Ovary (tissue), 9 donors: ENCODE measurements around the gene TMPRSS7. TPM values are rescaled to one million over a fixed set of nuclear protein-coding genes. Genes with fewer than 3 reads are reported as not detected.

ENCODE experiments used
- DNase-seq, 5 donors: peaks; one replicate each; pipeline ENCODE4 v3.0.0-alpha.2; 2019 to 2020
- H3K27ac ChIP-seq, 2 donors: fragments of 200-600 bp; one replicate each; pipeline versions ENCODE4 v1.5.1 to v1.8.0; 2019 to 2022
- H3K27me3 ChIP-seq: fragments of 200-600 bp; one replicate; pipeline ENCODE4 v1.8.0; 2022
- H3K36me3 ChIP-seq: fragments of 200-600 bp; sonication (generic); one replicate; pipeline ENCODE4 v1.5.1; 2019
- H3K4me1 ChIP-seq: one replicate; pipeline ENCODE4 v1.8.1; 2013; ENCODE audit warnings: mild to moderate bottlenecking, moderate library complexity; ENCODE audit not compliant: insufficient read depth
- H3K4me3 ChIP-seq: fragments of 200-600 bp; sonication (generic); one replicate; pipeline ENCODE4 v1.5.1; 2017
- H3K9me3 ChIP-seq, 2 donors: fragments of 200-600 bp in 1 of 2; sonication (generic) in 1 of 2; one replicate each; pipeline versions ENCODE4 v1.5.1 to v1.8.1; 2013 to 2019; ENCODE audit warnings: mild to moderate bottlenecking in 1 of 2, moderate library complexity in 1 of 2
- EP300 ChIP-seq: sonication (generic); formaldehyde crosslinking; IDR thresholded peaks from one replicate; pipeline ENCODE4 v1.6.1; 2017; ENCODE audit warnings: antibody characterized with exemption
- POLR2A ChIP-seq: fragments of 450-650 bp; IDR thresholded peaks from one replicate; pipeline ENCODE4 v1.6.1; 2017; ENCODE audit warnings: antibody characterized with exemption, mild to moderate bottlenecking, moderate library complexity
- WGBS, 3 donors: extraction: QIAGEN DNeasy Blood & Tissue Kit in 1 of 3; methylation state at CpG; one replicate each; pipeline versions ENCODE4 v1.1.5 to v1.1.7; 2013 to 2017; 5-methylcytosine and 5-hydroxymethylcytosine counted together
- intact Hi-C, 4 donors: fragments of 100-400 bp; cut with DNase I; formaldehyde crosslinking; loops; one replicate each; pipeline versions ENCODE4 v1.11.0 to v1.15.1; 2022 to 2023
- polyA plus RNA-seq, 2 donors: library from polyadenylated mRNA; stranded (reverse); fragments of 200-250 nt in 1 of 2; fragments of 350-450 nt in 1 of 2; fragmentation: Illumina TruSeq in 1 of 2; extraction: RNeasy Lipid Tissue Mini Kit (QIAGEN cat#74804) in 1 of 2; gene quantifications; one replicate each; pipeline ENCODE4 v1.2.3, GENCODE V29; 2013 to 2014
- total RNA-seq, 7 donors: library from RNA; depleted of rRNA in 2 of 7; stranded (reverse); fragments of >200 nt in 2 of 7; fragmentation: NEBNext Ultra II Directional in 3 of 7; extraction: Animal tissue kit (Norgen Biotek cat#: 25700) in 3 of 7; gene quantifications; one replicate each; pipeline versions ENCODE4 v1.1.0 to v1.2.4, GENCODE V29; 2016 to 2023
- TF ChIP-seq, protein P1 (sequence below), 3 donors: fragments of 450-650 bp in 2 of 3; fragments of 200-600 bp in 1 of 3; IDR thresholded peaks; one replicate each; pipeline versions ENCODE4 v1.5.1 to v1.8.0; 2016 to 2022; ENCODE audit warnings: antibody characterized with exemption in 3 of 3, mild to moderate bottlenecking in 1 of 3
- donor health status: DM: no; HTN: no; CAD: no; lungs with moderate emphysema.
- donor health status: DM: no; HTN: no; CAD: no.
- donor health status: Bipolar disorder and iron deficiency.
- donor health status: DM: yes; HTN: yes; CAD: no.
- donor health status: DM: no; HTN: no; CAD: no.
- donor health status: DM: yes; HTN: yes; CAD: no.

Gene TMPRSS7
- total and polyA plus RNA-seq, 9 donors = 0.34 TPM; not detected in 8

DNA sequence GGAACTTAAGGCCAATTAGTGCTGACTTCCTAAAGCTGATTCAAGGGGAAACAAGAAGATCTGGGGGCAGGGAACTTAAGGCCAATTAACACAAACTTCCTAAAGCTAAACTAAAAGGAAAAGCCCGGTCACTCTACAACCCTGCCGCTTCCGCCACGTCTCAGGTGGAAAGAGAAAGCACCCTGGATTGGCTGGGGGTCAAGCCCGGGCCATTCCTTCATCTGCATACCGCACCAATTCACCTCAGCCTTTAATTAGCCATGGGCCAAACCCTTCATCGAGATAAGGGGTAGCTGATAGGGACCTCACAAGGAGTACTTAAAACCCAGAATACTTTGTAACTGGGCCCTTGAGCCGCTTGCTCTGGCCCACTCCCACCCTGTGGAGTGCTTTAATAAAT lies 14.4 kb downstream of the TMPRSS7 start:
- Histone ChIP-seq H3K27me3 (no peaks in the 10 kb centered on the region), H3K4me3 (no peak overlapping the region), H3K36me3 (no peaks in the 10 kb centered on the region), H3K9me3 (no peaks in the 10 kb centered on the region), H3K27ac (no peak overlapping the region), H3K4me1 (no peaks in the 10 kb centered on the region)
- intact Hi-C loops = no loop called here
- TF ChIP-seq, protein P1, sequence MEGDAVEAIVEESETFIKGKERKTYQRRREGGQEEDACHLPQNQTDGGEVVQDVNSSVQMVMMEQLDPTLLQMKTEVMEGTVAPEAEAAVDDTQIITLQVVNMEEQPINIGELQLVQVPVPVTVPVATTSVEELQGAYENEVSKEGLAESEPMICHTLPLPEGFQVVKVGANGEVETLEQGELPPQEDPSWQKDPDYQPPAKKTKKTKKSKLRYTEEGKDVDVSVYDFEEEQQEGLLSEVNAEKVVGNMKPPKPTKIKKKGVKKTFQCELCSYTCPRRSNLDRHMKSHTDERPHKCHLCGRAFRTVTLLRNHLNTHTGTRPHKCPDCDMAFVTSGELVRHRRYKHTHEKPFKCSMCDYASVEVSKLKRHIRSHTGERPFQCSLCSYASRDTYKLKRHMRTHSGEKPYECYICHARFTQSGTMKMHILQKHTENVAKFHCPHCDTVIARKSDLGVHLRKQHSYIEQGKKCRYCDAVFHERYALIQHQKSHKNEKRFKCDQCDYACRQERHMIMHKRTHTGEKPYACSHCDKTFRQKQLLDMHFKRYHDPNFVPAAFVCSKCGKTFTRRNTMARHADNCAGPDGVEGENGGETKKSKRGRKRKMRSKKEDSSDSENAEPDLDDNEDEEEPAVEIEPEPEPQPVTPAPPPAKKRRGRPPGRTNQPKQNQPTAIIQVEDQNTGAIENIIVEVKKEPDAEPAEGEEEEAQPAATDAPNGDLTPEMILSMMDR (IDR thresholded peaks at IDR 0.05) = no peak
- TF ChIP-seq POLR2A (no peak), EP300 (no peak)
- WGBS, 3 donors = 71 to 74% (median 73%) methylated on average over 8 of the region's 8 CpGs
- DNase-seq = no peak

DNA sequence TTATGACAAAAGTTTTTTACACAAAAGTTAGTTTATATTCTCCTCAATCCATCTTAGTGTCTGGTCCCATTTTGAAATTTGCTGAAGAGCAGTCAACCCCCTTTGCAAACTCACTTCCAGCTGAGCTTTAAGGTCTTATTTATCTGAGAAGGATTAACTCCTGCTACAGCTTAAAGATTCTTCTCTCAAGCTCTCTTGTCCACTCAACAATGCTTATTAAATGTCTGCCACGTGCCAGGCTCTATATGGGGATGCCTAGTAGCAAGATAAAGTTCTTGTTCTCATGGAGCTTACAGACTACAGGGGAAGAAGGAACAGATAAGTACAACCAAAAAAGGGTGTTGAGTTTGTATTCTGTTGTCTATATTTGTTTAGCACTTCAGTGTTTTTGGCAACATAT lies 18.7 kb downstream of the TMPRSS7 start:
- no peaks in the 10 kb centered on the region for H3K9me3 ChIP-seq
- no peak for DNase-seq
- H3K4me1 ChIP-seq = no peaks in the 10 kb centered on the region
- no peak overlapping the region for H3K27ac ChIP-seq
- H3K36me3 ChIP-seq = no peaks in the 10 kb centered on the region
- no peak overlapping the region for H3K4me3 ChIP-seq
- no peak for TF ChIP-seq POLR2A
- no peak for TF ChIP-seq EP300
- TF ChIP-seq, protein P1 (IDR thresholded peaks at IDR 0.05) = no peak
- intact Hi-C loops = no loop called here
- 48 to 61% (median 60%) methylated on average over 1 of the region's 1 CpG for WGBS, 3 donors
- H3K27me3 ChIP-seq = no peaks in the 10 kb centered on the region

DNA sequence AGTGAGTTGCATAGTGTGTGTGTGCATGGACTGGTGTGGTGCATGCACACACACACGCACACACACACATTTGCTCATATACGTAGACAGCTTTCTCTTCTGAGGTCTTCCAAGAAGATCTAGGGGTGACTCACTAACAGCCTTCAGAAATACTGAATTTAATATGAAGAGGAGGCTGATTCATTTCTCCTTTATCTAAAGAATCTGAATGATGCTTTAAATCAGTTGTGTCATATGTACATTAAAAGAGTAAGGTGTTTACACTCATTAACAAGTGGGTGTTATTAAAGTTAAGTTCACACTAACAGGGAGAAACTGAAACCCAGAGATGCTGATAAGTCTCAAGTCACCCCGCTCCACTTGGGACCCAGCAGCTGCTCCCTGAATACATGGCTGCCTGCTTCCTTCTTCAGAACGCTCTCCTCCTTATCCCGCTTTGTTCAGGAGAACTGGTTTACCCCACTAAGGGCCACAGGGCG lies 22.0 kb downstream of the TMPRSS7 start:
- no peaks in the 10 kb centered on the region for H3K9me3 ChIP-seq
- no peaks in the 10 kb centered on the region for H3K27me3 ChIP-seq
- TF ChIP-seq EP300 = no peak
- TF ChIP-seq, protein P1 (IDR thresholded peaks at IDR 0.05) = no peak
- TF ChIP-seq POLR2A = no peak
- no peaks in the 10 kb centered on the region for H3K4me1 ChIP-seq
- intact Hi-C loops = no loop called here
- no peak overlapping the region for H3K4me3 ChIP-seq
- 83 to 88% (median 83%) methylated on average over 6 of the region's 6 CpGs for WGBS, 3 donors
- no peaks in the 10 kb centered on the region for H3K36me3 ChIP-seq
- DNase-seq = no peak
- H3K27ac ChIP-seq = no peak overlapping the region

DNA sequence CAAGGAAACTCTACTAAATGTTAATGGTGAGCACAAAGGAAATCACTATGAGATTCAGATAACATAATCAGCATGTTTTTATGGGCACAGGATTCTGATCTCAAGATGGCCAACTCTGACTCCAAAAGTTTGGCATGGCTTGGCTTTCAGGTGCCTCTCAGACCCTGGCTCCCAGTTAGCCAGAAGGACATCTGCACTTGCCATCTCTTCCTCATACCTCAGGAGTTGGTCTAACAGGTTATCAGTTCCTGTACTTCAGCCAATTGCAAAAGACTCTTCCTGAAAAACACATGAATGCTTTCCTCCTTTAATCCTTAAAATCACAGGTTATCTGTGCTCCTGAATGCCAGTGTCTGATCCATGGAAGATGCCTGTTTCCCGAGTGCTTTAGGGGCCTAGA lies 25.0 kb downstream of the TMPRSS7 start:
- Histone ChIP-seq H3K9me3 (no peaks in the 10 kb centered on the region), H3K4me3 (no peak overlapping the region), H3K36me3 (no peaks in the 10 kb centered on the region), H3K27me3 (no peaks in the 10 kb centered on the region), H3K4me1 (no peaks in the 10 kb centered on the region), H3K27ac (no peak overlapping the region)
- intact Hi-C loops = no loop called here
- WGBS, 3 donors = 81 to 91% (median 84%) methylated on average over 1 of the region's 1 CpG
- TF ChIP-seq POLR2A (no peak), EP300 (no peak)
- TF ChIP-seq, protein P1 (IDR thresholded peaks at IDR 0.05) = no peak
- no peak for DNase-seq
